ENCODE measurements around the gene TMEM245. TPM values are rescaled to one million over a fixed set of nuclear protein-coding genes. Genes with fewer than 3 reads are reported as not detected.

TMEM245 gene
- total RNA-seq, 1 experiment from 2014 or later: 34.8 TPM

DNA sequence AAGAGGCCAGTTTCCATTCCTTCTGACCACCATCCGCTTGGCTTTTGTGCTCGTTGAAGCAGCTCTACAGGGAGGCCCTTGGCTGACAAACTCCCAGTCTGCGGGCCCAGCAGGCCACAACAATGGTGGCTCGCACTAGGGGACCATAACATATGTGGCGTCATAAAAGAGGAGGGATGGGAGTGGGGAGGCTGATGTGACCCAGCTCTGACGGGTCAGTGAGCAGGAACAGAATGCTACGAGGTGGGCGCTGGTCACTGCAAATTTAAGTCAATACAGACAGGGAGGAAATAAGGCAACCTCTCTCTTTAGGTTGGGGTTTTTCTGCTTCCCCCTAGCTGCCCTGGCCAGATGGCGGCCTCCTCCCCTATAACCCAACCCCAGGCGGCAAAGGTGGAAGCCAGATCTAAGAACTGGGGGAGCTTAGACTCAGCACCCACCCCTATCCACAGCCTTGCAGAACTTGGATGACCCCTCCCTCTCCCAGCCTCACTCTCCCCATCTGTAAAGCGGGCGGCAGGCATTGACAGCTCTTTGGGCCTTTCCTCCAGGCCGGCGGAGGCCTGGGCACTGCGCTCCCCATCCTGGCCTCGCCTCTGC is 46.5 kb upstream of the TMEM245 start:
- ChIA-PET RAD21 (ENCODE audit: low non-redundant PET in 1 of 2, low total read pairs in 2 of 2, uncharacterized antibody in 2 of 2, unreplicated experiment in 2 of 2) (no interaction called here), POLR2A (no interaction called here), CTCF (no interaction called here)
- intact Hi-C loops (cut with micrococcal nuclease): no loop called here
- Histone ChIP-seq H3K9me2 (ENCODE audit: insufficient read depth) (no peaks in the 10 kb centered on the region), H3K4me2 (ENCODE audit: low read length) (no peak overlapping the region), H3K9ac (ENCODE audit: low read length) (no peak overlapping the region), H3K79me2 (ENCODE audit: insufficient read depth, low read length) (no peaks in the 10 kb centered on the region), H3K4me1 (ENCODE audit: control insufficient read depth in 1 of 2, insufficient read depth in 2 of 2, low read length in 2 of 2) (no peaks in the 10 kb centered on the region), H3K9me3 (ENCODE audit: control insufficient read depth in 1 of 2, insufficient read depth in 1 of 2, low read depth in 1 of 2, low read length in 2 of 2) (peaks cover 0 to 4% of the 10 kb centered on the region in 2 experiments; a peak in 1 of 4 replicates), H3K27ac (ENCODE audit: low read depth, low read length) (no peak overlapping the region), H3K27me3 (ENCODE audit: insufficient read depth, low read length) (0 out of 2 replicates have a peak, but pooled peaks cover 3% of the 10 kb centered on the region), H3K4me3 (replicated peaks in 1 of 2; ENCODE audit: low read depth in 1 of 2, low read length in 2 of 2) (no peak overlapping the region), H2AFZ (ENCODE audit: low read depth, low read length, poor library complexity, severe bottlenecking) (no peak overlapping the region), H4K20me1 (ENCODE audit: insufficient read depth) (no peaks in the 10 kb centered on the region), H3K36me3 (ENCODE audit: control insufficient read depth in 1 of 2, insufficient read depth in 2 of 2, low read length in 2 of 2) (no peaks in the 10 kb centered on the region)
- DNase-seq (ENCODE audit: low read depth, low spot score): no peak
- TF ChIP-seq CEBPB (IDR thresholded peaks at IDR 0.05; ENCODE audit: low read depth) (no peak), JUND (IDR thresholded peaks at IDR 0.05) (no peak), CTCF (IDR thresholded peaks at IDR 0.05 in 2 of 3, conservative IDR thresholded peaks at IDR 0.05 in 1 of 3; ENCODE audit: borderline replicate concordance in 1 of 3, insufficient read depth in 1 of 3, low read depth in 2 of 3, low read length in 2 of 3) (no peak), YY1 (IDR thresholded peaks at IDR 0.05; ENCODE audit: extremely low read depth, insufficient replicate concordance, low read depth, low read length) (no peak), POLR2A (IDR thresholded peaks at IDR 0.05; ENCODE audit: borderline replicate concordance, extremely low read depth, insufficient read depth, insufficient read length) (no peak)
- TF ChIP-seq, protein P1, sequence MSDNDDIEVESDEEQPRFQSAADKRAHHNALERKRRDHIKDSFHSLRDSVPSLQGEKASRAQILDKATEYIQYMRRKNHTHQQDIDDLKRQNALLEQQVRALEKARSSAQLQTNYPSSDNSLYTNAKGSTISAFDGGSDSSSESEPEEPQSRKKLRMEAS (IDR thresholded peaks at IDR 0.05): no peak
- ATAC-seq: no peak
- BruUV-seq (replicated peaks): no TSS peak

GRCh38 chr9:109164042-109164441 is 44.3 kb upstream of the TMEM245 start:
- H4K20me1 ChIP-seq (ENCODE audit: insufficient read depth): no peaks in the 10 kb centered on the region
- H3K4me1 ChIP-seq (ENCODE audit: control insufficient read depth in 1 of 2, insufficient read depth in 2 of 2, low read length in 2 of 2): no peaks in the 10 kb centered on the region
- no peak for DNase-seq (ENCODE audit: low read depth, low spot score)
- intact Hi-C loops (cut with micrococcal nuclease): no loop called here
- no peaks in the 10 kb centered on the region for H3K36me3 ChIP-seq (ENCODE audit: control insufficient read depth in 1 of 2, insufficient read depth in 2 of 2, low read length in 2 of 2)
- no peak overlapping the region for H3K27ac ChIP-seq (ENCODE audit: low read depth, low read length)
- no peaks in the 10 kb centered on the region for H3K79me2 ChIP-seq (ENCODE audit: insufficient read depth, low read length)
- BruUV-seq (replicated peaks): no TSS peak
- H3K9me2 ChIP-seq (ENCODE audit: insufficient read depth): no peaks in the 10 kb centered on the region
- H3K4me3 ChIP-seq (replicated peaks in 1 of 2; ENCODE audit: low read depth in 1 of 2, low read length in 2 of 2): no peak overlapping the region
- ChIA-PET RAD21 (ENCODE audit: low non-redundant PET in 1 of 2, low total read pairs in 2 of 2, uncharacterized antibody in 2 of 2, unreplicated experiment in 2 of 2) (no interaction called here), CTCF (no interaction called here), POLR2A (no interaction called here)
- H3K9me3 ChIP-seq (ENCODE audit: control insufficient read depth in 1 of 2, insufficient read depth in 1 of 2, low read depth in 1 of 2, low read length in 2 of 2): peaks cover 0 to 4% of the 10 kb centered on the region in 2 experiments; a peak in 1 of 4 replicates
- H3K9ac ChIP-seq (ENCODE audit: low read length): no peak overlapping the region
- TF ChIP-seq EZH2 (IDR thresholded peaks at IDR 0.05): no peak
- no peak for TF ChIP-seq YY1 (IDR thresholded peaks at IDR 0.05; ENCODE audit: extremely low read depth, insufficient replicate concordance, low read depth, low read length)
- no peak for TF ChIP-seq SP1 (IDR thresholded peaks at IDR 0.05; ENCODE audit: low read depth)
- no peak for ATAC-seq
- 0 out of 2 replicates have a peak, but pooled peaks cover 3% of the 10 kb centered on the region for H3K27me3 ChIP-seq (ENCODE audit: insufficient read depth, low read length)
- H2AFZ ChIP-seq (ENCODE audit: low read depth, low read length, poor library complexity, severe bottlenecking): no peak overlapping the region
- H3K4me2 ChIP-seq (ENCODE audit: low read length): no peak overlapping the region
